Measurements from ENCODE around the gene MIAT.
"Not testable (repeated sequence)": the region's sequence is repeated elsewhere in the genome, so short reads cannot be mapped to it uniquely, and the experiment has no call there.

MIAT gene

DNA sequence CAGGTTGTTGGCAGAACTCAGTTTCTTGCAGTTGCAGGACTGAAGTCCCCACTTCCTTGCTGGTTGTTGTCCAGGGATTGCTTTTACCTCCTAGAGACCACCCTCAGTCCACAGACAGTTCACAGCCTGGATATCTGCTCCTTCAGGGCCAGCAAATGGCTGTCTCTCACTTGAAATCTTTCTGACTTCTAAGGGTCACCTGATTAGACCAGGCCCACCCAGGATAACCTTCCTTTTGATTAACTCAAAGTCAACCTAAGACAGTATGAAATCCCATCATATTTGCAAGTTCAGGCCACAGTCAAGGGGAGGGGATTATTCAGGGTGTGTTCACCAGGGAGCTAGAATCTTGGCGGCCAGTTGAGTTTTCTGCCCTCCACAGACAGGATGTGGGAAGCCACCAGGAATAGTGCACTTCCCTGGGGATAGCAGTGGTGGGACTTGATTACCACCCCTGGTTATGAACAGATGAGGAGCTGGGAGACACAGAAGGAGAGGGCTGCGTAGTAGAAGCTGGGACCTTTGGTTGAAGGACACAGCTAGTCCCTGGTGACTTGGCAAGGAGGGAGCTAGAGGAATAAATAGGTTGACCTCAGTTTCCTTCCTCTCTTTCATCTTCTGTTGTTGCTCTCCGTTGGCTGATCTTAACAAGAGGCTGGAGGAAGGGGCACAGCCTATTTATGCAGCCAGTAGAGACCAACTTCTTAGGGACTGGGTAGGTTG lies 33.4 kb downstream of the MIAT start:
- H3K36me3 Mint-ChIP-seq = peaks cover 21% of the 10 kb centered on the region
- ATAC-seq = no peak
- H3K9me3 Mint-ChIP-seq = no peaks in the 10 kb centered on the region
- DNase-seq (ENCODE audit: low spot score in 2 of 2) = no peak
- H3K27ac Mint-ChIP-seq = peak overlapping the region; percentile 85
- H3K4me1 Mint-ChIP-seq = peaks cover 69% of the 10 kb centered on the region
- H3K4me3 Mint-ChIP-seq = peak overlapping the region; percentile 23

DNA sequence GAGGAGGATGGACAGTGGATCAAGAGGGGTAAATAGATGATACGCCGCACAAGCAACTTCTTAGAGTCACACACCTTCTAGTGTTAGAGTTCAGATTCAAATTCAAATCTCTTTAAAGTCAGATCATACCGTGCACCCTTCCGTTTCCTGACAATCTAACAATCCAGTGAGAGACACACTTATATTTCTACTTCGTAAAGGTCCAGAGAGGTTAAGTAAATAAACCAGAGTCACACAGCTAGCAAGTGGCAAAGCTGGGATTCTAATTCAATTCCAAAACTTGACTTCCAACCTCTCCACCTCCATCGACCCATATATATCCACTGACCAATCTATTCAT lies 34.0 kb downstream of the MIAT start:
- peaks cover 24% of the 10 kb centered on the region for H3K36me3 Mint-ChIP-seq
- ATAC-seq (no peak), DNase-seq (ENCODE audit: low spot score in 2 of 2) (no peak)
- peak overlapping the region; percentile 23 for H3K4me3 Mint-ChIP-seq
- peak overlapping the region; percentile 85 for H3K27ac Mint-ChIP-seq
- peaks cover 69% of the 10 kb centered on the region for H3K4me1 Mint-ChIP-seq
- no peaks in the 10 kb centered on the region for H3K9me3 Mint-ChIP-seq

DNA sequence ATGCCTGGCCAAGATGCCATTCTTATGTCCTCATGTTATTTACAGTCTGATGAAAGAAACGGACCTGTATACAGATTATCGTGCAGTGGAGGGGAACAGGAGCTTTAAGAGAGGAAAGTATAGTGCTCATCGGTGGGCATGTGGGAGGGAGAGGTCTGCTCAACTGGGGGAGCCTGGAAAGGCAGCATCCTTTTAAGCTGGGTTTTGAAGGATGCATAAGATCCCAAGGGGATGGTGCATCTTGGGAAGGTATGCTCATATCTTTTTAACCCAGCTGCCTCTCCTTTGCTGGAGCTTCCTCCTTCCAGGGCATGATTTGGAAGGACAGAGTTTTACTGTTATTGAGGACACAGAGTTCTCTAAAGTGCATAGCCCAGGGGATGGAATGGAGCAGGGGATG lies 34.8 kb downstream of the MIAT start:
- peaks cover 33% of the 10 kb centered on the region for H3K36me3 Mint-ChIP-seq
- H3K27ac Mint-ChIP-seq = peak overlapping the region; percentile 85
- H3K9me3 Mint-ChIP-seq = no peaks in the 10 kb centered on the region
- no peak overlapping the region for H3K4me3 Mint-ChIP-seq
- ATAC-seq = no peak
- peaks cover 63% of the 10 kb centered on the region for H3K4me1 Mint-ChIP-seq
- DNase-seq (ENCODE audit: low spot score in 2 of 2) = no peak

DNA sequence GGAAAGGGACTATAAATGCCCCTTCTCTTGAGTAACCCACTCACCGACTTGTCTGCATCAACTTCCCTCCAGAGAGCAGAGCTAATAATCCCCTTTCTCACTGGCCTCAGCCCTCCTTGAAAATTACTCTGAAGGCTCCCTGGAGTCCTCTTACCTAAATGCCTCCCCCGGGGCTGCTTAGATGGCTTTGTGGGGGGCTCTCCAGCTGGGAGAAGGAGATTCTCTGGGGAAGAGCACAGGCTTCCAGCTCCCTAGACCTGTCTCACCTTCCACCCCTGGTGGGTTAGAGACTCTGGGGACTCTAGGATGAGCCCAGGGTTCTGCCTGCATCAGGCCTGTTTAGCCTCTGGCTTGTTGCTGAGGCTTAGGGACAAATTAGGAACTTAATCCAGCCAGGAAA lies 39.8 kb downstream of the MIAT start:
- Mint-ChIP-seq H3K4me3 (no peak overlapping the region), H3K27ac (peak overlapping the region; percentile 32), H3K4me1 (peaks cover 24% of the 10 kb centered on the region), H3K9me3 (no peaks in the 10 kb centered on the region), H3K36me3 (peaks cover 48% of the 10 kb centered on the region)
- no peak for ATAC-seq
- DNase-seq (ENCODE audit: low spot score in 2 of 2) = no peak

DNA sequence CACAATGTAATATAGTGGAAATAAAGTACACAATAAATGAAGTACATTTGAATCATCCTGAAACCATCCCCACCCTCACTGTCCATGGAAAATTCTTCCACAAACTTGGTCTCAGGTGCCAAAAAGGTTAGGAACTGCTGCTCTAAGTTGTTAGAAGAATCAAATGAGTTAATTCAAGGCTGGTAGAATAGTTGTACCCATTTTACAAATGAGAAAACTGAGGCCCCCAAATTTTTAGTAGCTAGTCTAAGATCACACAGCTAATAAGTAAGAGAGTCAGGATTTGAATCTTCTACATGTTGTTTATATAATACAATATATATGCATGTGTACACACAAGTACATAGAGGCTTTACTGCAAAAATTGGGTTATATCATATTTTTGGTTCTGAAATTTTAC lies 43.1 kb downstream of the MIAT start:
- H3K4me3 Mint-ChIP-seq = no peak overlapping the region

DNA sequence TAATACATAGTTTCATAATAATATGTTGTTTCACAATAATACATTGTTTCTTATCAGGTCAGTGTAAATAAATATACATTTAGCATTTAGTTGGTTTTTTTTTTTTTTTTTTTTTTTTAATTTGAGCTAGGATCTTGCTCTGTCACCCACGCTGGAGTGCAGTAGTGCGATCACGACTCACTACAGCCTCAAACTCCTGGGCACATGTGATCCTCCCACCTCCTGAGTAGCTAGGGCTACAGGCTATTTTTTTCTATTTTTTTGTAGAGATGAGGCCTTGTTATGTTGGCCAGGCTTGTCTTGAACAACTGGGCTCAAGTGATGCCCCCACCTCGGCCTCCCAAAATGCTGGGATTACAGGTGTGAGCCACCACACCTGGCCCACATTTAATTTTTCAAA lies 43.5 kb downstream of the MIAT start:
- ATAC-seq (no peak), DNase-seq (ENCODE audit: low spot score in 2 of 2) (no peak)
- Mint-ChIP-seq H3K4me3 (no peak overlapping the region), H3K36me3 (peaks cover 33% of the 10 kb centered on the region), H3K4me1 (peaks cover 17% of the 10 kb centered on the region), H3K27ac (no peak overlapping the region), H3K9me3 (no peaks in the 10 kb centered on the region)

More for the DNA sequence above, 43.1 kb downstream of the MIAT start:
- Mint-ChIP-seq H3K4me1 (peaks cover 15% of the 10 kb centered on the region), H3K36me3 (peaks cover 35% of the 10 kb centered on the region), H3K9me3 (no peaks in the 10 kb centered on the region), H3K27ac (peak overlapping the region; percentile 13)
- ATAC-seq (no peak), DNase-seq (ENCODE audit: low spot score in 2 of 2) (no peak)

DNA sequence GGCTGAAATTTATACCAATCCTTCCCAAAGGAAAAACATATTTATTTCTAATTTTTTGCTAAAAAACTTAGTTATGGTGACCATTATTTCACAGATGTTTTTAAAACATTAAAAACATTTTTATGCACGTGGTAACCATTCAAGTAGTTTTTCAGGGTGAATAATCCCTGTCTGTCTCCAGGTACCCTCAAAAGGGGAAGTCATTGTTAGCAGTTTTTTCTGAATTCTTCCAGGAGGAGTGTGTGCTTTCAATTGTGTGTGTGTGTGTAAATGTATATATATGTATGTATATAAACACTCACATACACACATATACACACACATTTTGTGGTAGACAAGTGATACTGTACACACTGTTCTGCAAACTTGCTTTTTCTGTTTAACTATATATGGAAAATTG lies 43.9 kb downstream of the MIAT start:
- Mint-ChIP-seq H3K9me3 (no peaks in the 10 kb centered on the region), H3K27ac (no peak overlapping the region), H3K4me1 (peaks cover 18% of the 10 kb centered on the region)

DNA sequence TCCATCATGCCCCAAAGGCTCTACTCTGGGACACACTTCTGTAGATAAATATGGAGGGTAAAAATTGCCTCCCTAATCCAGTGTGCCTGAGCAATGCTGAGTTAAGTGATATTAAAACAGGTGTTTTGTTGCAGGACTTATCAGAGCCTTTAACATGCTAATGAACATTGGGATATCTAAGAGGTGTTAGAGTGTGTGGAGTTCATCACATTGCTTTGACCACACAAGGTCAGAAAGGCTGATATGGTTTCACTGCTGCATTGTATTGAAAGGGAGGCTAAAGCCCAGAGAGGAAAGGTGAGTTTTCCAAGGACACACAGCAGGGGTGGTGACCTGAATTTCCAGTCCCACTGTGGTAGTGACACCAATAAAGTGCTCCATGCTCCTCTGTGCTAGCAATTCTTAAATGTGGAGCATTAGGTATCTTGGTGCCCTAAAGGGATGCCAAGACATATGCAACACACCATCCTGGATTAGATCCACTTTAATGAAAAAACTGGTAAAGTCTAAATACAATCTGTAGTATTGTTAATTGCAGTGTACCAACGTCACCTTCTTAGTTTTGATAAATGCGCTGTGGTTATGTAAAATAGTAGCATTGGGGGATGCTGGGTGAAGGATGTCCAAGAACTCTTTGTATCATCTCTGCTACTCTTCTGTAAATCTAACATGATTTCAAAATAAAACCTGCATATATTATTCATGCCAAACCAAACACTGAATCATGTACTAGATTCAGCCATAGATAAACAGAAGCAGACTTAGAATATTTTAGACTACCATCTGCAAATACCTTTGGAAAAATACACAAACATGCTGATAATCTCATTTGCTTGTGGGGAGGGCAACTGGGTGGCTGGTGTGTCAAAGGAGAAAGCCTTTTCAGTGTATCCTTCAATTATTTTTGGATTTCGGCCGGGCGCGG lies 45.8 kb downstream of the MIAT start:
- Mint-ChIP-seq H3K9me3 (no peaks in the 10 kb centered on the region), H3K36me3 (peaks cover 33% of the 10 kb centered on the region), H3K4me1 (peaks cover 25% of the 10 kb centered on the region), H3K4me3 (no peak overlapping the region), H3K27ac (no peak overlapping the region)
- DNase-seq (ENCODE audit: low spot score in 2 of 2) (no peak), ATAC-seq (no peak)

More for the DNA sequence above, 43.9 kb downstream of the MIAT start:
- DNase-seq (ENCODE audit: low spot score in 2 of 2) (no peak), ATAC-seq (no peak)
- Mint-ChIP-seq H3K36me3 (peaks cover 30% of the 10 kb centered on the region), H3K4me3 (no peak overlapping the region)

DNA sequence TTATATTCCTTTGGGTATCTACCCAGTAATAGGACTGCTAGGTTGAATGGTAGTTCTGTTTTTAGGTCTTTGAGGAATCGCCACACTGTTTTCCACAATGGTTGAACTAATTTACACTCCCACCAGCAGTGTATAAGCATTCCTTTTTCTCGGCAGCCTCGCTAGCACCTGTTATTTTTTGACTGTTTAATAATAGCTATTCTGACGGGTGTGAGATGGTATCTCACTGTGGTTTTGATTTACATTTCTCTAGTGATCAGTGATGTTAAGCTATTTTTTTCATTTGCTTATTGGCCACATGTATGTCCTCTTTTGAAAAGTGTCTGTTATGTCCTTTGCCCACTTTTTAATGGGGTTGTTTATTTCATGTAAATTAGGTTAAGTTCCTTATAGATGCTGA lies 48.0 kb downstream of the MIAT start:
- H3K4me1 Mint-ChIP-seq = peaks cover 28% of the 10 kb centered on the region
- H3K27ac Mint-ChIP-seq; ATAC-seq; DNase-seq (ENCODE audit: low spot score in 2 of 2); H3K4me3 Mint-ChIP-seq; H3K9me3 Mint-ChIP-seq: not testable (repeated sequence)
- peaks cover 24% of the 10 kb centered on the region for H3K36me3 Mint-ChIP-seq

DNA sequence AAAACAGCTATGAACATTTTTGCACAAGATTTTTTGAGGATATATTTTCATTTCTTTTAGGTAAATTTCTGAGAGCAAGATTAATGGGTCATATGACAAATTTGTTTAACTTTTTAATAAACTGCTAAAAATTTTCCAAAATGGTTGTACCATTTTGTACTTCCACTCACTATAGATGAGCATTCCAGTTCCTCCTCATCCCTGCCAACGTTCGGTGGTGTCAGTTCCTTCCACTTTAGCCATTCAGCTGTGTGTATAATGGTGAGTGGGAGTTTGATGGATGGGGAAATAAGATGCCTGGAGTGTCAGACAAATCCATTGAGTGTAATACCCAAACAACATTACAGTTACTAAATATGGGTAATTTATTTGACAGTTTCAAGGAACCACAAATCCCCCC lies 49.7 kb downstream of the MIAT start:
- Mint-ChIP-seq H3K9me3 (no peaks in the 10 kb centered on the region), H3K4me1 (peaks cover 45% of the 10 kb centered on the region)

DNA sequence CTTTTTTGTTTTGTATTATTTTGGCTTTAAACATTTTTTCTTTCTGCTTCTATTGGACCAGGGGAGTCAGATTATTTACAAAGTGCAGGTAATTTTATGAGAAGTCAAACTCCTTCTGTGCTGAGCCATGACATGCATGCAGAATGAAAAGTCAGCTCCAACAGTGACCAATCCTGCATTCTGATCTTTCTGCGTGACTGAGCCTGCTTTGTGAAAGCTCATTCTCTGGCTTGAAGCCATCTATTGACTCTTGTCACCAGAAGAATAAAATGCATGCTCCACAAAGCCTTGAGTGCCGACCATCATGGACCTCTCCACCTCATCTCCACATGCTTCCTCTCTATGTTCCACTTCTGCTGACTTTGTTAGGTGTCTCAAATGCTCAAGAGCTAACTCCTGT lies 50.2 kb downstream of the MIAT start:
- no peak for DNase-seq (ENCODE audit: low spot score in 2 of 2)
- Mint-ChIP-seq H3K4me1 (peaks cover 42% of the 10 kb centered on the region), H3K36me3 (peaks cover 24% of the 10 kb centered on the region), H3K4me3 (no peak overlapping the region), H3K27ac (peak overlapping the region; percentile 18), H3K9me3 (no peaks in the 10 kb centered on the region)
- no peak for ATAC-seq

More for the DNA sequence above, 49.7 kb downstream of the MIAT start:
- Mint-ChIP-seq H3K36me3 (peaks cover 24% of the 10 kb centered on the region), H3K4me3 (no peak overlapping the region), H3K27ac (no peak overlapping the region)
- ATAC-seq = no peak
- no peak for DNase-seq (ENCODE audit: low spot score in 2 of 2)

DNA sequence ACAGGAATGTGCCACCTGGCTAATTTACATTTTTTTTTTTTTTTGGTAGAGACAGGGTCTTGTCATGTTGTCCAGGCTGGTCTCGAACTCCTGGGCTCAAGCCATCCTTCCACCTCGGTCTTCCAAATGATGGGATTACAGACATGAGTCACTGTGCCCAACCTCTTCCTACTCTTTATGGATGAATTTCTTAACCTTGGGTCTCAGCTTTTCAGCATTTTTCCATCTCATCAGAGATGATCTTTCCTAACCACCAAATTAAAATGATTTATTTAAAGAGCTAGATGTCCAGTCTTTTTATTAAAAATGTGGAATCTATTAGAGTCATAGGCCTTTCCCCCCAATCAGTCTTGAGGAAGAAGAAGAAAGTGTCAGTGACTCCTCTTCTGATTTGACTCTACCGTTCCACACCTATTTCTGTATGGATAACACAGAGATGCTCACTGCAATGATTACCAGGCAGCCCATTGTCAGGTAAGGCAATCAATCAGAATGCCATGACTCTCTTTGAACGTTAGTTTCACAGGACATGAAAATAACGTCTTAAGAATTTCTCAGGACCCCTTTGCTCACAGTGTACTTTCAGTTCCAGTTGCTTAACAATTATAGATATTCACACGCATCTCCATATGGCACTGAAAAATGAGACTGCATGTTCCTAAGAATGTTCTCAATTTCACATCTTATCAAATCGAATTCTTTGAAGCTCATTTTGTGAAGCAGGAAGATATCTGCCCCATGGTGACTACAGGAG lies 51.0 kb downstream of the MIAT start:
- Mint-ChIP-seq H3K9me3 (no peaks in the 10 kb centered on the region), H3K36me3 (peaks cover 24% of the 10 kb centered on the region), H3K4me1 (peaks cover 40% of the 10 kb centered on the region), H3K4me3 (no peak overlapping the region), H3K27ac (peak overlapping the region; percentile 18)
- DNase-seq (ENCODE audit: low spot score in 2 of 2) (no peak), ATAC-seq (no peak)

DNA sequence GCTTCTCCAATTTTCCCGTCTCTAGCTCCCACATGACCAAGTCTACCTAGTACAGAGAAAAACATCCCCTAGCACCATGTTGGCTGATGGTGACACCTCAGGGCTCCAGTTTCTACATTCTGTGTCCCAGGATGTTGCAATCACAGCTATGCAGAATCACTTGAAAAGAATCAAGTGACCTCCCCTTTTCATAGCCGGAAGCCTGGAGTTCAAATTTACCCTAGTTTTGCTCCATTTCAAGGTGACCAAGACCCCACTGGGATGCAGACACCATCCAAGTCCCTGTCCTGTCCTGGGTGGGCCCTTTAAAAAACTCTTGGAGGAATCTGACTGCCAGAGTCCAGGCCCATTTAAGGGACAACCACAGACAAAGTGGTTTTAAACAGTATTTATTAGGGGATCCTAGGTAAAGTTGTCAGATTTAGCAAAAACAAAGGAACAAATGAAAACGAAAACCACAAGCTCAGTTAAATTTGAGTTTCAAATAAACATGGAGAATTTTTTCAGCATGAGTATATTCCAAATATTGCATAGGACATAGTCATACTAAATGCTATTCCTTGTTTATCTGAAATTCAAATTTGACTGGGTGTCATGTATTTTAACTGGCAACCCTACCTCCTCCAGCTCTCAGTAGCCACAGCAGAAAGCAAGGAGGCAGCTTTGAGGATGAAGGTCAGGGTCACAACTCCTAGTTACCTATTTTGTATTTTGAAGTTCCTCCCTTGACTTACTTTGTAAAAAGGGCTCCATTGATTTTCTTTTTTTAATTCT lies 52.4 kb downstream of the MIAT start:
- Mint-ChIP-seq H3K9me3 (no peaks in the 10 kb centered on the region), H3K4me1 (peaks cover 47% of the 10 kb centered on the region), H3K4me3 (no peak overlapping the region), H3K27ac (peak overlapping the region; percentile 72), H3K36me3 (peaks cover 24% of the 10 kb centered on the region)
- ATAC-seq = no peak
- no peak for DNase-seq (ENCODE audit: low spot score in 2 of 2)

DNA sequence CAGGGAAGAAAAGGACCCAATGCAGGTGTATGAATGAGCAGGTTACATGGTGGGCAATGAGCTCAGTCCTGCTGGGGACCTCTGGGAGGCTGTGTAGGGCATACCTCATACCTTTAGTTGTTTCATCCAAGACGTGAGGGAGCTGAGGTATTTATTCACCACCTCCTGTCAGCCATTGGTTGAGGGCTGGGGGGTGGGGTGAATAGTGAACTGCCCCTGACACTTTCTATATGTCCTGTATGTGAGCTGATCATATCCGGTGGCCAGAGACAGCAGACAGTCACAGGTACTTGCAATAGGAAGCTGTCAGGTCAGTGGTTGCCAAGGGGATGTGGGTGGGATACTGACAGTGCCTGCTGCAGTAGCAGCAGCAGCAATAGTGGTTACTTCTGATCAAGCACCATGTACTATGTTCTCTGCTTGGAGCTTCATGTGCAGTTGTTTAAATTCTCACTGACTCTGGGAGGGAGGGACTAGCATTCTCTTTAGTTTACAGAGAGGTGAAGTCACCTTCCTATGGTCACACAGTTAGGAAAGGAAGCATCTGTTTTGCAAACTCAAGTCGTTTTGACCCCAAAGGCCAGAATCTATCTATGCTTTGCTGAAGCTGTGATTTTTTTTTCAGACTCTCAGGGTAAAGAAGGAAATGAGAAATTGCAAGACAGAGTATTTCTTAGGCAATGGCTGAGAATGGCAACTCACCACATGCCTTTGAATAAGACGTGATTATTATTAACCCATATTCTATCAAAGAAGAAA lies 54.0 kb downstream of the MIAT start:
- Mint-ChIP-seq H3K4me3 (no peak overlapping the region), H3K27ac (peak overlapping the region; percentile 72), H3K9me3 (no peaks in the 10 kb centered on the region), H3K36me3 (peaks cover 24% of the 10 kb centered on the region), H3K4me1 (peaks cover 38% of the 10 kb centered on the region)
- peak in 1 of 2 donors; percentile 51 for DNase-seq (ENCODE audit: low spot score in 2 of 2)
- ATAC-seq = peak; percentile 83

All from stimulated activated effector memory CD8-positive, alpha-beta T cell treated with anti-CD3 and anti-CD28 coated beads, Interleukin-12 subunit alpha, Interleukin-12 subunit beta, amount 100 ng/mL, for 72 hours (primary cell).